Islet precursor cell (in vitro differentiated cells): ENCODE results near the gene MED13L.
A peak's percentile ranks its signal among the peaks of the same experiment; 100 is the strongest.

Experiments
- DNase-seq: peaks from one replicate; pipeline ENCODE4 v3.0.0-alpha.2; 2018

MED13L gene

DNA sequence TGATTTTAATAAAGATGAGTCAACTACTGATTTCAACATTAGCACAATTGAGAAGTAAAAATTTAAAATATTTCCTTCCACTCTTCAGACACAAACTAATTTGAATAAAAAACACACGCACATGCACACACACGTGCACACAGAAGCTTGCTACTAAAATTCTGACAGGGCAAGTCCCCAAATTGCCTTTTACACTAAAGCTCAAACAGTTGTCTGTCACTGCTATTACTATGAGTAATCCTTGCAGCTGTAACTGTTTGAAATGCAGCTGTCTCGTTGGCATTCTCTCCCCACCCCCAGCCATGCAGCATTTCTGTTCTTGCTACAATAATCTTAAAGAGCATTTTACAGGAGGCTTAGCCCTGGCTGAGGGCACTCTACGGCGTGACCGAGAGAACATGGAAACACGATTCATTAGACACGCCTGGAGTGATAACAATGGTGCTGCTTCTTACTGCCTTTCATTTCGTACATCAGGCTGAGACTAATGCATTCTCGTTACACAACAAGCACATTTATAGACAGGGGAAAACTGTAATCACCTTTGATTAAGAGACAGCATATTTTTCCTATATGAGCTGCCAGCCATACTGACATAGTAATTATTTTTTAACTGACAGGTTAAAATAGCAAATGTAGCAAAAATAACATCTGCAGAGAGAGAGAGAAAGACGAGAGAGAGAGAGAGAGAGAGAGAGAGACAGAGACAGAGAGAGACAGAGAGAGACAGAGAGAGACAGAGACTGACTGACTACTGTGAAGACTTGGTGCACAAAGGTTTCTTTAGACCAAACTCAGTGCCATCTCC, 153.8 kb downstream of the MED13L start:
- peak; percentile 93 for DNase-seq

DNA sequence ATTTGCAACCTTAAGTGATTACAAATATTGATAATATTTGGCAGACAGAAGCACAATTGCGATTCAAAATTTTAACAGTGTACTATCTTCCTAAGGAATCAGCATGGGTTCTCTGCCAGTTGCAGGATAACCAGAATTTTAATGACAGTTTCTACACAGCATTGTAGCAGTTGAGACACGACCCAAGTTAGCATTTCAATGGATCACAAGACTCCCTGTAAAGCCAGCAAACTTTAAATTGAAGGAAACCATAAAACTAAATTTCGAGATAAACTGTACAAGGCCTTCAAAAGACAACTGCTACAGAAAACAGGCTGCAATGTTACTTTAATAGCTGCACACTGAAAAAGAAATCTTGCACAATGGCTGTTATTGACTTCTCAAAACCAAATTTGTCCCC, 154.9 kb downstream of the MED13L start:
- DNase-seq: no peak

DNA sequence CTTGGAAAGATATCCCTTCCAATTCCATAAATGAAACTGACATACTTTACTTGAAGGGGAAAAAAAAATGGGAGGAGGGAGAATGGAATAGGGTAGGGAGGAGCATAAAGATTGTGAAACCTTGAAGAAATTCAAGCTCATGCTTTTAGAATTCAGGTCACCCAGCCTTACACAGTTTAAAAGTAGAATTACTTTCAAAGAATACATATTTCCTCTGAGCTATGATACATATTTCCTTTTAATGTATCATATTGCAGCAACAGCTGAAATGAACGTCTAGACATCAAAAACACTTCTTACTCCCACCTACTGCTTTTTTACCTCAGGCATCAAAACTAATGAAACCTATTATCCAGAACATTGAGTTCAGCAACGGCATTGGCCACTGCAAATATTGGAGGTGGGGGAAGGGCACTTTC, 156.0 kb downstream of the MED13L start:
- no peak for DNase-seq

DNA sequence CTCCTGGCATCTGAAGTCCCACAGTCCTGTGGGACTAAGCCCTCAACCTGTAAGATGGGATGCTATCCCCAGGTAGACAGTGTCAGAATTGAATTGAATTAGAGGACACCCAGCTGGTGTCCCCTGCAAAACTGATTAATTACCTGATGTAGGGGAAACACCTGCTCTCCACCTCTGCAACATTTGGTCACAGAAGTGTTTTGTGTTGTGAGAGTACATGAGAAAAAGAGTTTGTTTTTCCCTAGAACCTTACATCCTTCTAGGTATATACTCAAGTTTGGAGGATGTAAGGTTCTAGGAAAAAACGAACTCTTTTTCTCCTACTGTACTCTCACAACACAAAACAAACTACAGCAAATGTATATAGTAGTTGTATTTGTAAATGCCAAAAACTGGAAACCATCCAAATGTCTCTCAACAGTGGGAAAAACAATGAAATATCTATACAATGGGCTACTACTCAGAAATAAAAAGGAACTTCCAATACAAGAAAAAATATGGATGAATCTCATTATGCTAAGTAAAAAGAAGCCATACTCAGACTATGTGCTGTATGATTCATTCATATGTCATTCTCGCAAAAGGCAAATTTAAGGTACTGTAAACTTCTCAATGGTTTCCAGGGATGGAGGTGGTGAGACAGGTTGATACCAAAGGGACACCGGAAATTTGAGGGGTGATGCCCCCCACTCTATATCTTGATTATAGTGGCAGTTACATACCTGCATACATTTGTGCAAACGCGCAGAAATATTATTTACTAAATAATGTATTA, 160.7 kb downstream of the MED13L start:
- DNase-seq: no peak

DNA sequence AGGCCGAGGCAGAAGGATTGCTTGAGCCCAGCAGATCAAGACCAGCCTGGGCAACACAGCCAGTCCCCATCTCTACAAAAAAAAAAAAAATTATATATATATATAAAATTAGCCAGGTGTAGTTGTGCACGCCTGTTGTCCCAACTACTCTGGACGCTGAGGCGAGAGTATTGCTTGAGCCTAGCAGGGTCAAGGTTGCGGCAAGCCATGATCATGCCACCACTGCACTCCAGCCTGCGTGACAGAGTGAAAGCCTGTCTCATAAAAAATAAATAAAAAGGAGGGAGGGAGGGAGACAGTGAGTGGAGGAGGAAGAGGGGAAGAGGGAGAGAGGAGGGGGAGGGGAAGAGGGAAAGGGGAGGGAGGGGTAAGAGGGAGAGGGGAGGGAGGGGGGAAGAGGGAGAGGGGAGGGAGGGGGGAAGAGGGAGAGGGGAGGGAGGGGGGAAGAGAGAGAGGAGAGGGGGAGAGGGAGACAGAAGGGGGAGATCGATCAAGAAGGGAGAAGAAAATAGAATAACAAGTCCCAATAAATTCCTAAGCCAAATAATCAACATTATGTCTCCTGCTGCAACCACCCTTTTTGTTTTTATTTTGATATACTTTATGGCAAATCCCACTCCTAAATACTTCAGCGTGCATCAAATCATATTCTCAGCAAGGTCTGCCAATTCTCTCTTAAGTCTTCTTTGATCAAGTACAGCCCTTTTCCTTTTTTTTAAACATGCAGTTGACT, 163.9 kb downstream of the MED13L start:
- DNase-seq: no peak

DNA sequence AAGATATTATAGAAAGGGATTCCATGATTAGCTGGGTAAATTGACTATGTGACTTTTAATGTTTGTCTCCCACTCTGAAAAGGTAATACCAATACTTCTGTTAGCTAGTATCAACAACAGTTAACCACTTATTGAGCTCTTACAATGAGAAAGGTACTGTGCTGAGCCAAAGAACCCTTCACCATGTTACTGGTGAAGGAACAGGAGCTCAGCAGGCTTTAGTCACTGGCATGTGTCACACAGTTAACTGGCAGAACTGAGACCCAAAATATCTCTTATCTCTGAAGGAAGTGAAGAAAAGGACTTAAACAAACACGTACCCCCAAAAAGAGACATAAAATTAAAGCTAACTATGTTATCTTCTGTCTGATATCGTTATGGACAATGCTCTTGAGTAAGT, 170.6 kb downstream of the MED13L start:
- DNase-seq: no peak

DNA sequence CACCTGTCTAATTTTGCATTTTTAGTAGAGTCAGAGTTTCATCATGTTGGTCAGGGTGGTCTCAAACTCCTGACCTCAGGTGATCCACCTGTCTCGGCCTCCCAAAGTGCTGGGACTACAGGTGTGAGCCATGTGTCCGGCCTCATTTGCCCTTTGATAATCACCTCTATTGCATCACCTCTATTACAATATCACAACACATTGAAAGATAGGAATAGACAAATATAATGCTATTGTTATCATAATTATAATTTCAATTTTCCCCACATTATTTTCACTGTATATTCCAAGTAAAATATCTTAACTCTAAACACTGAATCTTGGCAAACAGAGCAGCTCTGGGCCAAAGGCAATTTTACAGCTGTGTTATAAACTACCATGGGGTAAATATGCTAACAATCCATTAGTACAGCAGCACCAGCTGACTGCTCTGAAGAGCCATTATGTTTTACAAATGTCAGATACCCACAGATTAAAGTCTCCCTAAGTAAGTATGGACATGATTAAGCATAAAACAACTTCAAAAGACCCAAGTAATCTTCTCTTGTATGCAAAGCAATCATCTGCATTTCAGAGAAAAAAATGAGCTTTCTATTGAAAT, 173.2 kb downstream of the MED13L start:
- DNase-seq: no peak

DNA sequence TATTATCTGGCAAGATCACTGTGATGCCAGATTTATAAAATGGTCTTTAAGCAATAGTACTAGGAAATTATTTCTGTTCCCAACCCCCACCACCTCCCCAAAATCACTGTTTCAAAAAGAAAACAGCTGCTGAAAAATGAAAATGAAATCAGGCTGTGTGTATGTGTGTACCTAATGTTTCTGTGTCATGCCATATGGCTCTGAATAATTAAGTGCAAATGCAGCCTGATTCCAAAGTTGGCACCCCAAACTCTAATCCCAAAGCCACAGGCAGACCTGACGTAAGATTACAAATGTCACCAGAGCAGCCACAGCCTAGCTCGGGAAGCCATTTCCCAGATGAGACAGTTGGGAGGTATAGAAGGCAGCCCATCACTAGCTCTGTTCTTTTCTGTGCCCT, 175.5 kb downstream of the MED13L start:
- DNase-seq: no peak

DNA sequence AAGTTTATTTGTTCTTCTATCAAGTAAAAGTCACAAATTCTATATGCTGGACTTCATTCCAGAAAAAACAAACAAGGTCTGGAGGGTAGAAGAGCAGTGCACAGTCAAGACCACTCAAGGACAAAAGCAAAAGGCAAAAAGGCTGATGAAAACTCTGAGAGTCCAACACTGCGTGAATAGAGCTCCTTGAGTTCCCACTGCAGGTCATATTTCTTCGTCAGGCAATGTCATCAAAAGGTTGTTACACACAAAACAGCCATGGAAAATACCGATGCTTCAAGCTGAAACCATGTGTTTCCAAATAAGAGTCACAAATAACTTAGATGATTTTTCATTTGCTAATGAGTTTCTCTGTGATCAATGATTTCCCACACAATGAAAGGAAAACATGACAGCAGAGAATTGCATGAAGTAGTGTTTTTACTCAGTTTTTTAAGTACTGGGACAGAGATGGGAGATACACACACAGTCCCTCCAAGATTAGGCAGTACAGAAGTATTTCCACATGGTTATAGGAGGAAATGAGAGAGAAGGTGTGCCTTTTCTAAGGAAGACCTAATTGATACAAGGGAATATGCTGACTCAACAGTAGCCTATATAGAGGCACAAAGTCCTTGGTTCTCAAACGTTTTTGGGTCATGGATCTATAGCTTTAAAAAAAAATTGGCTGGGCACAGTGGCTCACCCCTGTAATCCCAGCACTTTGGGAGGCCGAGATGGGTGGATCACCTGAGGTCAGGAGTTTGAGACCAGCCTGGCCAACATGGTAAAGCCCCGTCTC, 177.7 kb downstream of the MED13L start:
- DNase-seq: no peak

DNA sequence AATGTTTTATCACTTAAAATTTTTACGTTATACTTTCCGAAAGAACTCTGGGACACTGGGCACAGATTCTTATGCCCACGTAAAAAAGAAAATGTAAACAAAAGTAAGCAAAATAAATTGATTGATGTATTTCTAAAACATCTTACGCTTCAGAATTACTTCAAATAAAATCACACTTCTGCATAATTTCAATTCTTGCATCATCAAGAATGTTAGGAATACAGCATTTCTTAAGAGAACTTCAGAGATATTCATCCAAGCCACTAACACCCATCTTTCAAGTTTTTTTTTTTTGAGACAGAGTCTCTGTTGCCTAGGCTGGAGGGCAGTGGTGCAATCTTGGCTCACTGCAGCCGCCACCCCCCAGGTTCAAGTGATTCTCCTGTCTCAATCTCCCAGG, 180.6 kb downstream of the MED13L start:
- DNase-seq: no peak

DNA sequence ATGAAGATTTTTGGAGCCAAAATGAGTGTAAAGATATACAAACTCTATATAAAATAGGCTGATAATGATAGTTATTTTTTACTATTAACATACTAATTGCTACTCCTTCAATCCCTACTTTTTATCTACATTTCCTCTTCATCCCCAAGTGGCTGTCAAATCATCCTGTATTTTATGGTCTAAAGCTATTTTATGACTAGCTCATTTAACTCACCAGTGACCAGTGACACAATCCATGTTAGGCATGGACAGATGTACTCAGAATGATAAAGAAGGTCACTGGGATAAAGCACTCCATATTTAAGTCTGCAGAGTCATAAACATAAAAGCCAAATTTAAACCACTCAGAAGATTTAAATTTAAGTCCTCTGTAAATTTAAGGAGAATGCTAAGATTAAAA, 183.0 kb downstream of the MED13L start:
- no peak for DNase-seq

DNA sequence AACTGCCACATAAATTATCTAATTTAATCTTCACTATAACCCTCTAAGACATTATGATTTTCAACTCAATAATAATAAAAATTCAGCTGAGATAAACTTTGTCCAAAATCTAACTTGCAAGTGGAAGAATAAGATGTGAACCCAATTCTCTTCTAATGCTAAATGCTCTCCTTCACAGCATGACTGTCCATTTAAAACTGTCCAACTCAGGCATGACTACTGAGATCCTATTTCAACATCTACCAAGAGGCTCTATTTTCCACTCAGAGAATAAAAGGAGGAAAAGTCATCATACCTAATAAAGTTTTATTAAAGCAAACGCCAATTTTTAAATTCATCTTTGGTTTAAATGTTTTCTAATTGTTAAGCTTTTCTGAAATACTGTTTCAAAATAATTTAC, 183.6 kb downstream of the MED13L start:
- DNase-seq: no peak

DNA sequence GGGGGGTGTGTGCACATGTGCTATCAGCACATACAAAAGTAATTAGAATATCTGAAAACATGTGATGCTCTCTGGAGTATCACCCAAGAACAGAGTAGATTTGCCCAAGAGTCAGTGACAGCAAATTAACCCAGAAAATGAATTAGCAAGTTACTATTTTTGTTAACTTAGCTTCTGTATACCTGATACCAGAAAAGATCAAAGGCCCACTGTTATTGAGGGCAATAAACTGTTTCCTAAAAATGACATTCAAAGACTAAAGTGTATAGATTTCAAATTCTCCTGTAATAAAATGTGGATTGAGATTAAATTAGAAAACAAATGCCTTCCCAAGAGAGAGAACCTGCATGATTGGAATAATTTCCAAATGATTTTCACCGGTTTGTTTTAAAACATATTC, 184.7 kb downstream of the MED13L start:
- DNase-seq: no peak

DNA sequence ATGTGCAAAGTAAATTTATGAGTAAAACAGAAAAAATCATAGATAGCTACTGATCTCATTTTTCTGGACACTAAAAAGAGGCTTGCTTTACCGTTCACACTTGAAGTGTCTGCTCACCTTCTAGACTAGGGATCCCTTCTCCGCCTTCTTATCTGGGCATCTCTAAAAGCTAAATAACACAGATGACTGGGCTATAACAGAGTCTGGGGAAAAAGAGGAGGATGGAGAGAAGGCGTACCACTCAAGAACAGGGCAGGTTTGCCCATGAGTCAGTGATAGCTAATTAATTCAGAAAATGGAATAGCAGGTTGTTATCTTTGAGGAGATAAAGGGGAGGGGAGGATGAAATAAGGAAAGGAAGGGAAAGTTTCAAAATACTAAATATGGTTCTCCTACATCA, 185.3 kb downstream of the MED13L start:
- DNase-seq: no peak

DNA sequence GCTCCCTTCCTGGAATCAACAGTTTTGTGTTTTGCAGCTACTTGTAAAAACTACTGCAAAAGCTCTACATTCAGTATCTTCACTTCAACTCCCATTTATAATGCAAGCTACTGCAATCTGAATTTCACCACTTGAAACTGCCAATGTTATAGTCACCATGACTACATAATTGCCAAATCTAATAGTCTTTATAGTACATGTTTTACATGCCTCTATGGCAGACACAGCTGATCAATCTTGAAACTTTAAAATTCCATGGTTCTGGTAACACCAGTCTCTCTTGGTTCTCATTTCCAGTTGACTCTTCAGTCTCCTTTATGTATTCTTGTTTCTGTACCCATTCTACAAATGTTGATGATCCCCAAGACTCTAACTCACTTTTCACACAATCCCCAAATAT, 185.9 kb downstream of the MED13L start:
- DNase-seq: no peak

DNA sequence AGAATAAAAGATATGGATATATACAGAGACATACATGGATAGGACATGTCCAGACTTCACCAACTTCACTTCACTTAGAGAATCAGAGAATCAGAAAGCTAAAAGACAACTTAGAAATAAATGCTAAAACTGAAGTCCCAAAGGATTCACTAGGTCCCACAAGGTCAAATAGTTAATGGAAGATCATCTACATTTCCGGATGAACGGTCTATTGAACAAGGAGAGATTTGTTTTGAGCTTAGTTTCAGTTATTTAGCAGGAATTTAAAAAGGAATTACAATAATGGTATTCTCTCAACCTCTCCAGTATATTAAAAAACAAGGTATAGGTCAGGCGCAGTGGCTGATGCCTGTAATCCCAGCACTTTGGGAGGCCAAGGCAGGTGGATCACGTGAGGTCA, 187.0 kb downstream of the MED13L start:
- no peak for DNase-seq

DNA sequence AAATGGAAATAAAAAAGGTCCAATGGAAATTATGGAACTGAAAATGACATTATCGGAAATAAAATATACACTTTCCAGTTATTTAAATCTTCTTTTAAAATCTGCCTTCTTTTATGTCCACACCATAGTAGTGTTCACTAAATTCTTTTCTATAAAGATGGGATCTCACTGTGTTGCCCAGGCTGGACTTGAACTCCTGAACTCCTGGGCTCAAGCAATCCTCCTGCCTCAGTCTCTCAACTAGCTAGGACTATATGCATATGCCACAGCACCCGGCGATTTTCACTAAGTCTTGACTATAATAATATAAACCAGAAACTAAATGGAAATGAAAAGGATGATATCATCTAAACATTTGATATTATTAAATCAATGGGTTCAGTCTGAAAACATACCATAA, 188.4 kb downstream of the MED13L start:
- DNase-seq: no peak

DNA sequence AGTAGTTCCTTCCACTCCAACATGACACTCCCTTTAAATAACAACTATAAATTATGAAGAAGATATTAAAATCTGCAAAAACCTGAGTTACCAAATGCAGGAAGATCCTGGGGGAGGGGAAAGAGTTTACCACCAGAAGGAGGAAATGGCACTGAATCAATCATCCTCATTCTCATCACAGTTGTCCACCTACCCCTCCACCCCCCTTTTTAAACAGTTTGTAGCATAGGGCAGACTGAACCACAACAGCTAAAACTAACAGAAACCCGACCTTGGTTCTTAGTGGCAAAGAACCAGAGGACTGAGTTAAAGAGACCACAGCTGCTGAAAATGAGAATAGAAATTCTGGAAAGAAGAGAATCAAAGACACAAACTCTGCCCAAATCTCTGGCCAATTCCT, 189.5 kb downstream of the MED13L start:
- no peak for DNase-seq

DNA sequence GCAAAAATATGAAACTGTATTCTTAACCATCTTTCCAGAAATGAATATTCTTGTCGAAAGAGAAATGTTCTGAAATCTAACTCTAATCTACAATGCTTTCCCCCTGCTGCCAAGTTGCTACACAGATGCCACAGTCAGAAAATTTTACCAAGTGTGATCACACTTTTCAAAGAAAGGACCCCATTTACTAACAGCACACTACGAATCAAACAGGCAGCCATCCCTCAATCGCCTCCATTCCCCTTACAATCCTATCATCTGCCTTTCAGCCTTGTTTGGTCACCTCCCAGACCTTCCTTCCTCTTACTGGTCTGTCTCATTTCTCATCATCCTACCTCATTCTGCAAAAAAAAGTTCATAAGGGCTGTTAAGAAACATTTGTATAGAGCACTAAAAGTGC, 190.1 kb downstream of the MED13L start:
- no peak for DNase-seq

DNA sequence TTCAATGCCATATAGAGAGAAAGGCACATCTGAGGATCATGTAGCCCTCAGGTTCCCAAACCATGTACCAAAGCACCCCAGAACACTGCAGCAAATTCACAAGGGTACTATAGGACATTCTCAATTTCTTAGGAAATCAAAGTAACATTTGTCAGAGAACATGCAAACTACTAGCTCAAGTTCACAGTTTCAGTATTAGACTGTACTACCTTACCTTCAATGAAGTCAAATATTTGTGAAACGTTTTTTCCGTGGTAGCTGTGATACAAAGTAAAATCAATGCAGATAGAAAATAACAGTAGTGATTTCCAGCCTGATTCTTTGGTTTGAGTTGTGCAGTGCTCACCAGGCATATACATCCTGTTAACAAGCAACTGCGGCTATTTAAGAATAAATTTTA, 197.1 kb downstream of the MED13L start:
- no peak for DNase-seq

DNA sequence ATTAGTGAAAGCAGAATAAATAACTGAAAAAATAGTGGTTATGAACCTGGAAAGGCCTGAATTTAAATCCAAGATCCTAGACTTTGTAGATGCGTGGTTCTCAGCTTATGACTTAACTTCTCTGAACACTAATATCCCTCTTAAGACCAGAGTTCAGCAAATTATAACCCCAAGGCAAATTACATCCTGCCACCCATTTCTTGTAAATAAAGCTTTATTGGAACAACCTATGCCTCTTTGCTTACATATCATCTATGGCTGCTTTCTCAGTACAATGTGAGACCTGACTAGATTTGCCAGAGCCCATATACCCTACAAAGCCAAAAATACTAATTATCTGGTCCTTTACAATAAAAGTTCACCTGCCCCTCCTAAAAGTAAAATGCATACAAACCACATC, 199.1 kb downstream of the MED13L start:
- DNase-seq: no peak

DNA sequence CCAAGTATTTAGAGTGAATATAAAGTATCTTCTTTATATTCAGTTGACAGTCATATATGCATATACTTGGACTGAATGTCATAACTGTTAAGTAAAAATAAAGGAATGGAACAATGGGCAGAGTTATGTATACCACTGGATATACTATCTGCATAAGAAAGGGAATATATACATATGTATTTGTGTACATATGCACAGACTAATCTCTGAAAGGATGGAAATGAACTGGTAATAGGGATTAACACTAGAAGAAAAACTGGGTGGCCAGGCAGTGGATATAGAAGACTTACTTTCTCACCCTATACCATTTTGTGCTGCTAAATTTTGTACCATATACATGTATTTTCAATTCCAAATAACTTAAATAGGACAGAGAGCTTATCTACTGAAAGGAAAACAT, 200.1 kb downstream of the MED13L start:
- no peak for DNase-seq

DNA sequence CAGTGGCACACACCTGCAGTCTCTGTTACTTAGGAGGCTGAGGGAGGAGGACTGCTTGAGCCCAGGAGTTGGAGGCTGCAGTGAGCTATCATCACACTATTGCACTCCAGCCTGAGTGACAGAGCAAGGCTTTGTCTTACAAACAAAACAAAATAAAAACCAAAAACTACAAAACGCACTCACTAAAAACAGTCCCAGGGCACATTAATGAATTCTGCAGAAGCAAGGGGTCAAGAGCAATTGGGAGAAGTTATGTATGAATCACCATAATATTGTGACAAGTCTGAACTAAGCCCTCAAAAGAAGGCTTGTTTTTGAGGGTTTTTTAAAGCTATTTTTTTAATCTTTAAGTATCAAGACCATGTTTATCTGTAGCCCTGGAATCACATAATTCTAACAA, 201.1 kb downstream of the MED13L start:
- DNase-seq: no peak
